ENCODE measurements around the gene RIN1. TPM values are rescaled to one million over a fixed set of nuclear protein-coding genes. Genes with fewer than 3 reads are reported as not detected.

Gene RIN1
- total RNA-seq, 1 donor from 2014 or later = 0.86 TPM

DNA sequence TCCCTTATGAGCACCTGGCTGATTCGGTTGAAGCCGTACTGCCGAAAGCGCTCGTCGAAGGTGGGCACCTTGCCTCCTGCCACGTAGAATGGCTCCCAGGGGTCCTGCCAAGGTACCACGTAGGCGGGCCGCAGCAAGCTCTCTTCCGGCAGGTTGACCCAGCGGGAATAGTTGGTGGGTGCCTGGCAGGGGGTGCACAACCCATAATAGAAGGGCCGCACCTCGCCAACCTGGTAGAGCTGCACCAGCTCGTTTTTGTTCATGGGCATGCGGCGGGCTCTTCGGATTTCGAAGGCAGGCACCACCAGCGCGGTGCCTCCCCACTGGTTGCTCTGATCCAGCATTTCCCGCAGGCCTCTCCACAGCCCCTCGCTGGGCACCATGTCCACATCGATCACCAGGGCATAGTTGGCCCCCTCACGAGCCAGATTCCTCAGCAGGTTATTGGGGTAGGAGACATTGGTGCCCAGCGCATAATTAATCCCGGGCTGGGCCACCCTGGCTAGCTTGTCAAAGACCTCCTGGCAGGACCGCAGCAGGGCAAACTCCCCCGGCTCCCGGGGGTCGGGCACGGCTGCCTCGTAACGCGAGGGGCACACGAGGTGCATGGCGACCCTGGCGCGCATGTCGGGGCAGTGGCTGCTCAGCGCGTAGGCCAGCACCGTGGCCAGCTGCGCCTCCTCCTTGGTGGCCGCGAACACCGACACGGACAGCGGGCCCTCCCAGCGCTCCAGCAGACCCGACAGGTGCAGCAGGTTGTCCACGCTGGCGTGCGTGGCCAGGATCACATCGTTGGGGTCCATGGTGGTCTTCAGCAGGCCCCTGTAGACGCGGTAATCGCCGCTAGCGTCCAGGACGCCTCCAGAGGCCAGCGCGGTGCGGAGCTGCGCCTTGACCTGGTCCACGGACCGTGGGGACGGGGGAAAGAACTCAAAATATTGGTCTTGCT lies 10.5 kb upstream of the RIN1 start:
- Mint-ChIP-seq H3K36me3 (ENCODE audit: low read depth) (peaks cover 6% of the 10 kb centered on the region), H3K4me3 (peak overlapping the region; percentile 97), H3K4me1 (ENCODE audit: low read depth) (peaks cover 46% of the 10 kb centered on the region), H3K27me3 (ENCODE audit: insufficient read depth) (peaks cover 2% of the 10 kb centered on the region), H3K27ac (peak overlapping the region; percentile 44), H3K9me3 (no peaks in the 10 kb centered on the region)
- DNase-seq (ENCODE audit: low spot score) = no peak
- intact Hi-C loops (cut with micrococcal nuclease) = loop anchor here (1.0 to 10.0 kb wide), 5 partner anchors 41 to 492 kb away; partner anchors contain the start of genes CFL1, RAB1B, RBM4 and SF3B2

DNA sequence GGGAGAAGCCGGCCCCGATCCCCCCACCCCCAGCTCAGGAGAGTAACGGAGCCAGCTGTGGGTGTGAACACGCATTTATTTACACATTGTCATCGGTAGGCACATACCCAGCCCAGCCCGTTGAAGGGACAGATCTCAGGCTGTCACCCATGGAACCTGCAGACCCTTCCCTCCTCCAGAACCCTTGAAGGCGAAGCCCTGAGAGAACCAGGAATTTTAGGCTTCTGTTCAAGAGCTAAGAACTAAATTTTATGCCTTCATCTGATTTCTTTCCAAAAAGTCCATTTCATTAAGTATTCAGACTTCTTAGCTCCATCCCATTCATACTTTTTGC lies 9.0 kb upstream of the RIN1 start:
- intact Hi-C loops (cut with micrococcal nuclease) = loop anchor here (1.0 to 10.0 kb wide), 8 partner anchors 9 to 490 kb away; partner anchors contain the start of genes CFL1, RAB1B, RIN1 and SF3B2
- Mint-ChIP-seq H3K9me3 (no peaks in the 10 kb centered on the region), H3K27ac (peak overlapping the region; percentile 95), H3K4me3 (peak overlapping the region; percentile 97), H3K27me3 (ENCODE audit: insufficient read depth) (peaks cover 2% of the 10 kb centered on the region), H3K4me1 (ENCODE audit: low read depth) (peaks cover 46% of the 10 kb centered on the region), H3K36me3 (ENCODE audit: low read depth) (peaks cover 14% of the 10 kb centered on the region)
- DNase-seq (ENCODE audit: low spot score) = no peak

DNA sequence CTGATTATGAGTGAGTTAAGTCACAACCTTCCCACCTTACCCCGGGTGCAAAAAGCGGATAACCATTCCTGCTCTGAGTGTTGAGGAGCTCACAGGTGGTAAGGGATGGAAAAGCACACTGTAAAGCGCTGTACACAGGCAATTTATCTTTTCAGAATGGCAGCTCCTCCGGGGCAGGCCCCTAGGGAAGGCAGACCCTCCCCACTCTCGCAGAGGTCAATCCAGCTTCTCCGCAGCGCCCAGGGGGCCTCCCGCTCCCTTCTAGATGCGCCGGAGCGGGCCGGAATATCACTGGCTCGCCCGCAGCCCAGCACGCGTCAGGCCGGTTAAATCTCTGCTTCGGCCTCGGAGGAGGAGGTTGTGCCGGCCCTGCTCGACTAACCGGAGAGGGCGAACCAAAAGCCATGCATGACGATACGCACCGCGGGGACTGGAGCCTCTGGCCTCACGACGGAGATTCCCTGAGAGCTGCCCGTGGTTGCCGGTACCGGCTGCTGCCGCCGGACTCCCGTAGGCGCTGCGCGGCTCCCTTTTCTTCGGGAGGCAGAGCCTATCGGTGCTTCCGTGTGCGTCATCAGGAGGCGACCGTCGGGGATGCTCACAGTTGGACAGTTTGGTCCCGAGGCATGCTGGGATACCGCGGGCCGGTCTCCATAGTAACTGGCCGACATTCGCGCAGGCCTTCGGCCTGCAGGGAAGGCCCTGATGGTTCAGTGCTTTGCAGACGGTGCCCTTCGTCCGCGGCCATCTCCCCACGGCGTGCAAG lies 8.5 kb upstream of the RIN1 start, which contains the start of gene BRMS1:
Gene BRMS1 (minus strand): TSS at position 555 of the 766 bp plus-strand sequence. CDS start 2,870 bp downstream, outside the sequence.
- H3K4me1 Mint-ChIP-seq (ENCODE audit: low read depth) = peaks cover 46% of the 10 kb centered on the region
- H3K4me3 Mint-ChIP-seq = peak within 1 kb of the TSS; percentile 97
- intact Hi-C loops (cut with micrococcal nuclease) = loop anchor here (1.0 to 10.0 kb wide), 8 partner anchors 8 to 490 kb away; partner anchors contain the start of genes CFL1, RAB1B, RIN1 and SF3B2
- H3K27me3 Mint-ChIP-seq (ENCODE audit: insufficient read depth) = peaks cover 2% of the 10 kb centered on the region
- H3K9me3 Mint-ChIP-seq = no peaks in the 10 kb centered on the region
- DNase-seq (ENCODE audit: low spot score) = peak; percentile 94
- peak within 1 kb of the TSS; percentile 95 for H3K27ac Mint-ChIP-seq
- H3K36me3 Mint-ChIP-seq (ENCODE audit: low read depth) = peaks cover 14% of the 10 kb centered on the region

DNA sequence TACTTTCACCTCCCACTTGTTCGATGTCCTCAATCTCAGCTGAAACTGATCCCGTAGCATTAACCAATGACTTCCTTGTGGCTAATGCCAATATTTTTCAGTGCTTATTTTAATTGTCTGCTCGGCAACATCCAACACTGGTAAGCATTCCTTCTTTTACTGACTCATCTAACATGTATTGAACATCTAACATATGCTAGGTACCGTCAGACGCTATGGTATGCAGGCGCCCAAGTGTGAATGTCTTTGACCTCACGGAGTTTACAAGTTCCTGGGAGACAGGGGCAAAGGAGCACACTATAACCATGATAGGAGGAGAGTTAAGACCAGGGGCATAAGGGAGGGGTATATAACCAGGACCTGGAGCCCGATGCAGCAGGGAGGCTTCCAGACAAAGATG lies 6.9 kb upstream of the RIN1 start:
- DNase-seq (ENCODE audit: low spot score) = no peak
- Mint-ChIP-seq H3K4me1 (ENCODE audit: low read depth) (peaks cover 43% of the 10 kb centered on the region), H3K36me3 (ENCODE audit: low read depth) (peaks cover 19% of the 10 kb centered on the region), H3K27me3 (ENCODE audit: insufficient read depth) (peaks cover 2% of the 10 kb centered on the region), H3K27ac (no peak overlapping the region), H3K9me3 (no peaks in the 10 kb centered on the region), H3K4me3 (peak overlapping the region; percentile 97)
- intact Hi-C loops (cut with micrococcal nuclease) = loop anchor here (10.0 kb wide), 2 partner anchors 288 to 488 kb away; partner anchors contain the start of genes CFL1 and SF3B2

DNA sequence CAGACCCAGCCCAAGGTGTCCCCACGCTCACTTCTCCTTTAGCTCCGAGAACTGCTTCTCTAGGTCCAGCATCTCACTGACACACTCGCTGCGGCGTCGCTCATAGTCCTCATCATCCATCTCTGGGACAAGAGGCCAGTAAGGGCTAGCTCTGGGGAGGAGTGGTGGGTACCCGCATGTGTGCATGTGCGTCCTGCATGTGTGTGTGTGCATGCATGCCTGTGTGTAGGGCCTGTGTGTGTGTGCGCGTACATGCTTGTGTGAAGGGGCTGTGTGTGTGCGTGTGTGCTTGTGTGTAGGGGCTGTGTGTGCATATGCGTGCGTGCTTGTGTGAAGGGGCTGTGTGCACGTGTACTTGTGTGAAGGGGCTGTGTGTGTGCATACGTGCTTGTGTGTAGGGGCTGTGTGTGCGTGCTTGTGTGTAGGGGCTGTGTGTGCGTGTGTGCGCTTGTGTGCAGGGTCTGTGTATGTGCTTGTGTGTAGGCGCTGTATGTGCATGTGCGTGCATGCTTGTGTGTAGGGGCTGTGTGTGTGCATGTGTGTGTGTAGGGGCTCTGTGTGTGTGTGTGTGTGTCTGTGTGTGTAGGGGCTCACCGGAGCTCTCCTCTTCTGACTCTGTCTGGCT lies 5.4 kb upstream of the RIN1 start:
- Mint-ChIP-seq H3K4me3 (no peak overlapping the region), H3K27ac (no peak overlapping the region), H3K36me3 (ENCODE audit: low read depth) (peaks cover 25% of the 10 kb centered on the region), H3K4me1 (ENCODE audit: low read depth) (peaks cover 47% of the 10 kb centered on the region), H3K9me3 (no peaks in the 10 kb centered on the region), H3K27me3 (ENCODE audit: insufficient read depth) (no peaks in the 10 kb centered on the region)
- DNase-seq (ENCODE audit: low spot score) = no peak
- intact Hi-C loops (cut with micrococcal nuclease) = loop anchor here (10.0 kb wide), 2 partner anchors 287 to 487 kb away; partner anchors contain the start of genes CFL1 and SF3B2

DNA sequence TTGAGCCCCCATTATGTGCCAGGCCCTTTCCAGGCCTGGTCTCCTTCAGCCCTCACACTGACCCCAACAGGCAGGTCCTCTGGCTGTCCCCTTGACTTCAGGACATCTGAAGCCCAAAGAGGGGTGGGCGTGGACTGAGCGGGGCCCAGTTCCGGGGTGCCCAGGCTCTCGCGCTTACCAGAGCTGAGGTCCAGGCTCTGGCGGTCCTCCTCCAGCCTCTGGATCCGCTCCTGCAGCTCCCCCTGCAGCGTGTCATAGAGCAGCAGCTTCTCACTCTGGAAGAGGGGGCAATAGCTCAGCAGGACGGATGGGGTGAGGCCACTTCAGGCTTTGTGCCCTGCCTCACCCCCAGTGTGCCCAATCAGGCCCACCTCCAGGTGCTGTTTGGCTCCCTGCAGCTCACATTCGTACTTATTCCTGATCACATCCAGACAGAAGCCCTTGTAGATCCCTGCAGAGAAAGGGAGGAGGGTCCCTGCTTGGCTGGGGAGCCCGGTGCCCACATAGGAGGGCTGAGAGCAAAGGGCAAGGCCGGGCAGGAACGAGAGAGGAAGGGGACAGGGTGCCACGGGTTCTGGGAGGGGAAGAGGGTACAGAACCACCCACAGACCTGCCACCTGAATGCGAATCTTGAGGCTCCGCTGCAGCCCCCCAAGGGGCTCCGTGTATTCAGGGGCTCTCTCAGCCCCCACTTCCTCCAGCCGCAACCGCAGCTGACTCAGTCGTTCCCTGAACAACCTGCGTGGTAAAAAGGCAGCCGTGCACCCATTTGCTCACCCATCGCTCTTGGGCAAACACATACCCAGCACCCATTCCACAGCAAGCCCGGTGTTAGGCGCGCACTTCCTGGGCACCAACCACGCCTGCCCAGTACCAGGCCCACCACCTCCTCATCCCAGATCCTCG lies 4.6 kb upstream of the RIN1 start:
- peaks cover 47% of the 10 kb centered on the region for H3K4me1 Mint-ChIP-seq (ENCODE audit: low read depth)
- peaks cover 25% of the 10 kb centered on the region for H3K36me3 Mint-ChIP-seq (ENCODE audit: low read depth)
- intact Hi-C loops (cut with micrococcal nuclease) = loop anchor here (10.0 kb wide), 2 partner anchors 286 to 486 kb away; partner anchors contain the start of genes CFL1 and SF3B2
- no peak overlapping the region for H3K27ac Mint-ChIP-seq
- H3K27me3 Mint-ChIP-seq (ENCODE audit: insufficient read depth) = peaks cover 3% of the 10 kb centered on the region
- no peak for DNase-seq (ENCODE audit: low spot score)
- no peak overlapping the region for H3K4me3 Mint-ChIP-seq
- H3K9me3 Mint-ChIP-seq = no peaks in the 10 kb centered on the region

DNA sequence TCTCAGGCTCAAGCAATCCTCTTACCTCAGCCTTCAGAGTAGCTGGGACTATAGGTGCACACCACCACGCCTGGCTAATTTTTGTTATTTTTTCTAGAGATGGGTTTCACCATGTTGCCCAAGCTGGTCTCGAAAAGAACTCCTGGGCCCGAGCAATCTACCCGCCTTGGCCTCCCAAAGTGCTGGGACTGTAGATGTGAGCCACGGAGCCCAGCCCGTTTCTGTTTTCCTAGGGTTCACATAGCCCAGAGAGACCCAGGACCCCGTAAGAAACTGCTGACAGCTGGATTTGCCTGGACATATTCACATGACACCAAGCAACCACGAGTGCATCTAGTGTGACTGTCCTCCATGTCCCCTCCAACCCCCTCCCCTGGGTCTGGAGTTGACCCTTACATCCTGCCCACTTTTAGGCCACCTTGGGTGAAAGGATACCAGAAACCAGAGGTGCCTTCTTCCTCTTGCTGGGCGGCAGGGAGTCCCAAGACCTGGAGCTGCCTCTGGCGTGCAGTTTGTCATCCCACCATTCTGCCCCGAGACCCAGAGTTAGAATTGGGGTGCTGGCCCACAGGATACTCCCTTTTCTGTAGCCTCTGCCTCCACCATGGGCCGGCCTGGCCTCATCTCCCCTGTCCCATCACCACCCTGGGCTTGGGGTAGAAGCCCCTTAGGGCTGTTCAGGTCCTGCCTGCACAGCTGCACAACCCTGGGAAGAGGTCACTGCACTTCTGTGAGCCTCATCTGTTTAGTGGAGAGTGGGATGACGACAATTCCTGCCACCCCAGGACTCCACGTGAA lies 3.7 kb upstream of the RIN1 start:
- Mint-ChIP-seq H3K9me3 (no peaks in the 10 kb centered on the region), H3K27ac (no peak overlapping the region), H3K27me3 (ENCODE audit: insufficient read depth) (peaks cover 3% of the 10 kb centered on the region), H3K4me1 (ENCODE audit: low read depth) (peaks cover 43% of the 10 kb centered on the region), H3K36me3 (ENCODE audit: low read depth) (peaks cover 23% of the 10 kb centered on the region), H3K4me3 (no peak overlapping the region)
- intact Hi-C loops (cut with micrococcal nuclease) = loop anchor here (10.0 kb wide), 2 partner anchors 285 to 485 kb away; partner anchors contain the start of genes CFL1 and SF3B2
- no peak for DNase-seq (ENCODE audit: low spot score)

DNA sequence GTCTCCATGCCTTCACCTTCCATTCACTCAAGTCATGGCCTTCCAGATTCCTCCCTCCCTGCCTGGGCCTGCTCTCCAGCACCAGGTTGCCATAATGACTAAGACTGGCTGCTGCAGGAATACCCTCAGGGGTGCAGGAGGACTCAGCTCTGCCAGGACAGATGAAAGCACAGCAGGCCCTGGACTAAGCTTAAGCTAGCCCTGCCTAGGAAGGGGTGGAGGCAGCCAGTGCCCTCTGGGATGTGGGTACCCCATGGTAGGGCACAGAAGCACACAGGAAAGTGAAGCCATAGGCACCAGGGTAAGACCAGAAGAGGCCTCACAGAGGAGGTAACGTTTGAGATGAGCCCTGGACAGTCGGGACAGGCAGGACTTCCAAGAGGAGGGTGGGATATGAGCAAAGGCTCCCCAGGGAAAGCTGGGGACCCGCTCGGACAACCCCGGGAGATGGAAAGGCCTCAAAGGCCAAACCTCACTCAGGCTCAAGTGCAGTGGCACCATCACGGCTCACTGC lies 3.0 kb upstream of the RIN1 start:
- DNase-seq (ENCODE audit: low spot score) = no peak
- Mint-ChIP-seq H3K9me3 (no peaks in the 10 kb centered on the region), H3K4me1 (ENCODE audit: low read depth) (peaks cover 37% of the 10 kb centered on the region), H3K36me3 (ENCODE audit: low read depth) (peaks cover 23% of the 10 kb centered on the region), H3K4me3 (no peak overlapping the region), H3K27ac (peak overlapping the region; percentile 34), H3K27me3 (ENCODE audit: insufficient read depth) (peaks cover 3% of the 10 kb centered on the region)
- intact Hi-C loops (cut with micrococcal nuclease) = no loop called here

DNA sequence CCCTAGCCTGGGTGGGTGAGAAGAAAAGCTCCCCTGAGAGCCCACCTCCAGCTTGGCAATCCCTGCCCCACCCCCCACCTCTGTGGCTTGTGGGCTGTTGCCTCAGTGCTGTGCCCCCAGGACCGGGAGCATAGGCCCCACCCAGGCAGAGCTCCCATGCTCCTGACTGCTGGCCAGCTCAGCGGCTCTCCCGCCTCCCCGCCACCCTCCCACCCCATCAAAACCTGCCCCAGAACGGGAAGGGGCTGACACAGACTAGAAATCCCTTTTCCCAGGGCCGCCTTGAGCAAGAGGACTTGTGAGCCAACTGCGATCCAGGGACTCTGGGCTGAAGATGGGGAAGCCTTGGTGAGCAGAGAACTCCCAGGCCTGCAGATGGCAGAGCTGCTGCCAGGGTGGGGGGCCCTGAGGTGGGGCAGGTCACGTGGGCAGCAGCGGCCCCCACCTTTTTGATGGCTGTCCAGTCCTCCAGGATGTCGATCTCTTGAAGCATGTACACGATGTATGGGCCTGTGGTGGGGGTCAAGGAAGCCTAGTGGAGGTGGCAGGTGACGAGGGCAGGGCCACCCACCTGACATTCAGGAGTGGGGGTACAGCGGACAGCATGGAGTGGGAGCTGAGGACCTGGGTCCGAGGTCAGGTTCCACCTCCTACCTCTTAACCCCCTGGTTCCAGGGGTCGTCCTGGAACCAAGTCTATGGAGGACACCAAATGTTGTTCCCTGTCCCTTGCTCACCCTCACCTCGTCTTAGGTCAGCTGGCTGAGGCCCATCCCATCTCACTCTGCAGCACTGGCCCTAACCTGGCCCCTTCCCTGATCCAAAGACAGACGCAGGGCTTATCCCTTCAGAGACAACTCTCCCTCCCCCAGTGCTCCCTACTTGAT lies 2.3 kb upstream of the RIN1 start:
- Mint-ChIP-seq H3K27me3 (ENCODE audit: insufficient read depth) (peaks cover 3% of the 10 kb centered on the region), H3K9me3 (no peaks in the 10 kb centered on the region), H3K36me3 (ENCODE audit: low read depth) (peaks cover 23% of the 10 kb centered on the region), H3K27ac (peak overlapping the region; percentile 68), H3K4me3 (no peak overlapping the region), H3K4me1 (ENCODE audit: low read depth) (peaks cover 30% of the 10 kb centered on the region)
- intact Hi-C loops (cut with micrococcal nuclease) = no loop called here
- DNase-seq (ENCODE audit: low spot score) = no peak

DNA sequence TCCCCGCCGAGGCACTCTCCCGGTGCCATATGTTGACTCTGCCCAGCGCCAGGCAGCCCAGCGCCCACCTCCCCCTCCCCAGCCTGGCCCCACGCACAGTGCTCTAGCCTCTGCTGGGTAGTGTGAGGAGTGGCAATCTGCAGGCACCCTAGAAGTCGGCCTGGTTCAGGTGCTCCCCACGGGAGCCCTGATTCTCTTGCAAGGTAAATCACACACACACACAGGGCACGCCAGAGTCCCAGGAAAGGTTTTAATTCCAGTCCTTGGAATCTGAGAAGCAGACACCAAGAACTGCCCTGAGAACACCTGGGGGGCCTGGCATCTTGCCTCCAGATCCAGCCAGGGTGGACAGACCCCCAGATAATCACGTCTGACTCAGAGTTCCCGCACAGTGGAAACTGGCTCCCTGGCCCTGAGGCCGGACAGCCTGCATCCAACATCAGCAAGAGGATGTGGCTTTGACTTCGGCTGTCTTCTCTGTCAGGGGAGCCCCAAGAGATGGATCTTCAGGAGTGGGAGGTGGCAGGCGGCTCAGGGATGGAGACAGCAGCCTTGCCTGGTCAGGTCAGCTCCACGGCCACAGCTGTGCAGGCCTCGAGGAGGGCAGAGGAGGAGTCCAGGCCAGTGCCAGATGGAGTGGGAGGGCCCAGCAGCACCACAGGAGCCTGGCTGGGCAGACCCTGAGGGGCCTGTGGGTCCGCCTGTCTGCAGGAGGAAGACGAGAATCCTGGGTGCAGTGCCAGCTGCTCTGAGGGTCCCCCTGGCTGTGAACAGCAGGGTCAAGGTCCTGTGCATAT lies 1.1 kb upstream of the RIN1 start:
- intact Hi-C loops (cut with micrococcal nuclease) = no loop called here
- Mint-ChIP-seq H3K9me3 (no peaks in the 10 kb centered on the region), H3K27ac (peak overlapping the region; percentile 61), H3K4me3 (peak overlapping the region; percentile 30), H3K4me1 (ENCODE audit: low read depth) (peaks cover 21% of the 10 kb centered on the region), H3K36me3 (ENCODE audit: low read depth) (peaks cover 23% of the 10 kb centered on the region), H3K27me3 (ENCODE audit: insufficient read depth) (peaks cover 3% of the 10 kb centered on the region)
- DNase-seq (ENCODE audit: low spot score) = no peak

Measured in activated T-helper 1 cell treated with anti-CD3 and anti-CD28 coated beads, Interleukin-12 subunit alpha, Interleukin-12 subunit beta, Interleukin-2, Interleukin-4 antibody, amounts not matched to agents 30 ng/mL and 10 ng/mL and 1 ng/mL, durations not matched to agents 14 hours and 24 hours and 36 hours (primary cell).